Thyroid gland (tissue), 4 donors: ENCODE measurements around the gene MISP. TPM values are rescaled to one million over a fixed set of nuclear protein-coding genes. Genes with fewer than 3 reads are reported as not detected.

Source experiments
- DNase-seq, 2 donors: peaks; one replicate each; pipeline ENCODE4 v3.0.0-alpha.2; 2019
- H3K27ac ChIP-seq, 3 donors: fragments of 200-600 bp; sonication (generic); 1 replicate in 2 of 3; 2 replicates in 1 of 3; pipeline ENCODE4 v1.5.1; 2016 to 2019; ENCODE audit warnings: mild to moderate bottlenecking in 1 of 3, moderate library complexity in 1 of 3
- H3K27me3 ChIP-seq: fragments of 200-600 bp; sonication (generic); one replicate; pipeline ENCODE4 v1.5.1; 2019
- H3K36me3 ChIP-seq, 2 donors: fragments of 200-600 bp; sonication (generic); one replicate each; pipeline ENCODE4 v1.5.1; 2016 to 2019
- H3K4me1 ChIP-seq, 2 donors: fragments of 200-600 bp; sonication (generic); one replicate each; pipeline ENCODE4 v1.5.1; 2017 to 2019
- H3K4me3 ChIP-seq, 3 donors: fragments of 200-600 bp; sonication (generic); replicated peaks in 1 of 3; 1 replicate in 2 of 3; 2 replicates in 1 of 3; pipeline ENCODE4 v1.5.1; 2016; ENCODE audit warnings: mild to moderate bottlenecking in 1 of 3
- H3K9me3 ChIP-seq: fragments of 200-600 bp; sonication (generic); one replicate; pipeline ENCODE4 v1.5.1; 2017
- POLR2A ChIP-seq, 2 donors: fragments of 450-650 bp; IDR thresholded peaks; one replicate each; pipeline ENCODE4 v1.6.1; 2017; ENCODE audit warnings: antibody characterized with exemption in 2 of 2, mild to moderate bottlenecking in 2 of 2, moderate library complexity in 1 of 2
- WGBS, 2 donors: methylation state at CpG; one replicate each; pipeline ENCODE4 v1.1.5; 2017; 5-methylcytosine and 5-hydroxymethylcytosine counted together
- intact Hi-C: fragments of 100-400 bp; cut with DNase I; formaldehyde crosslinking; loops from one replicate; pipeline ENCODE4 v1.15.1; 2023
- total RNA-seq, 4 donors: library from RNA; depleted of rRNA; stranded (reverse); fragments of >200 nt; gene quantifications; one replicate each; pipeline ENCODE4 v1.2.3, GENCODE V29; 2016
- TF ChIP-seq, protein P1 (sequence below), 6 experiments: fragments of 200-600 bp in 3 of 6; fragments of 450-650 bp in 3 of 6; sonication (generic) in 3 of 6; IDR thresholded peaks; one replicate each; pipeline ENCODE4 v1.5.1; 2016 to 2019; ENCODE audit warnings: antibody characterized with exemption in 6 of 6, mild to moderate bottlenecking in 2 of 6, inconsistent platforms in 1 of 6, moderate library complexity in 1 of 6

Gene MISP
- total RNA-seq, 4 donors from 2014 or later, result 0.63 to 0.68 TPM; not detected in 2

DNA sequence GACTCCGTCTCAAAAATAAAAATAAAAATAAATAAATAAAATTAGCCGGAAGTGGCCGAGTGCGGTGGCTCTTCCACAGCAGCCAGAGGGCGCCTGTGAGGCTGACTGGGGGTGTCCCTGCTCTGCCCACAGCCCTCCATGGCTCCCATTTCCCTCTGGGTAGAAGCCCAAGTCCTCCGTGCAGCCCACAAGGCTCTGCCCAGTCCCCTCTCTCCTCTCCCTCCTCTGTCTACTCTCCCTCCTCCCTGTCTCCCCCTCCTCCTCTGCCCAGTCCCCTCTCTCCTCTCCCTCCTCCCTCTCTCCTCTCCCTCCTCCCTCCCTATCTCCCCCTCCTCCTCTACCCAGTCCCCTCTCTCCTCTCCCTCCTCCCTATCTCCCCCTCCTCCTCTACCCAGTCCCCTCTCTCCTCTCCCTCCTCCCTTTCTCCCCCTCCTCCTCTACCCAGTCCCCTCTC lies 20.4 kb downstream of the MISP start:
- Histone ChIP-seq H3K27me3 (no peaks in the 10 kb centered on the region), H3K27ac (no peak overlapping the region), H3K9me3 (no peaks in the 10 kb centered on the region), H3K4me3 (no peak overlapping the region), H3K36me3 (no peaks in the 10 kb centered on the region), H3K4me1 (peaks cover 9 to 21% of the 10 kb centered on the region in 2 donors)
- intact Hi-C loops, result loop anchor here (5.0 kb wide), 2 partner anchors 146 to 211 kb away; partner anchors contain the start of genes KISS1R and WDR18
- TF ChIP-seq POLR2A (IDR thresholded peaks at IDR 0.05), result no peak
- TF ChIP-seq, protein P1, sequence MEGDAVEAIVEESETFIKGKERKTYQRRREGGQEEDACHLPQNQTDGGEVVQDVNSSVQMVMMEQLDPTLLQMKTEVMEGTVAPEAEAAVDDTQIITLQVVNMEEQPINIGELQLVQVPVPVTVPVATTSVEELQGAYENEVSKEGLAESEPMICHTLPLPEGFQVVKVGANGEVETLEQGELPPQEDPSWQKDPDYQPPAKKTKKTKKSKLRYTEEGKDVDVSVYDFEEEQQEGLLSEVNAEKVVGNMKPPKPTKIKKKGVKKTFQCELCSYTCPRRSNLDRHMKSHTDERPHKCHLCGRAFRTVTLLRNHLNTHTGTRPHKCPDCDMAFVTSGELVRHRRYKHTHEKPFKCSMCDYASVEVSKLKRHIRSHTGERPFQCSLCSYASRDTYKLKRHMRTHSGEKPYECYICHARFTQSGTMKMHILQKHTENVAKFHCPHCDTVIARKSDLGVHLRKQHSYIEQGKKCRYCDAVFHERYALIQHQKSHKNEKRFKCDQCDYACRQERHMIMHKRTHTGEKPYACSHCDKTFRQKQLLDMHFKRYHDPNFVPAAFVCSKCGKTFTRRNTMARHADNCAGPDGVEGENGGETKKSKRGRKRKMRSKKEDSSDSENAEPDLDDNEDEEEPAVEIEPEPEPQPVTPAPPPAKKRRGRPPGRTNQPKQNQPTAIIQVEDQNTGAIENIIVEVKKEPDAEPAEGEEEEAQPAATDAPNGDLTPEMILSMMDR (IDR thresholded peaks at IDR 0.05), result peak in 1 of 6 experiments; percentile 51
- peak in 1 of 2 donors; percentile 39 for DNase-seq
- WGBS, 2 donors, result 36 to 63% methylated on average over 6 of the region's 6 CpGs

DNA sequence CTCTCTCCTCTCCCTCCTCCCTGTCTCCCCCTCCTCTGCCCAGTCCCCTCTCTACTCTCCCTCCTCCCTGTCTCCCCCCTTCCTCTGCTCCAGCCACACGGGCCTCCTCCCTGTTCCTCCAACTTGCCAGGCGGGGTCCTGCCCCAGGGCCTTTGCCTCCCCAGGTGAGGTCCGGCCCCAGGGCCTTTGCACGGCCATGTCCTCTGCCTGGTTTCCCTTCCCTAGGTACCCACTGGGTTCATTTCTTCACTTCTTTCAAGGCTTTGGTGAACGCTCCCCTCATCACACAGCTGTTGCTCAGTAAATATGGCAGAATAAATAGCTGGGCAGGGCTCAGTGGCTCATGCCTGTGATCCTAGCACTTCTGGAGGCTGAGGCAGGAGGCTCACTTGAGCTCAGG lies 21.2 kb downstream of the MISP start:
- no peak for TF ChIP-seq POLR2A (IDR thresholded peaks at IDR 0.05)
- TF ChIP-seq, protein P1 (IDR thresholded peaks at IDR 0.05), result no peak
- Histone ChIP-seq H3K27ac (peak overlapping the region in 2 of 3 donors; percentile 71 to 86), H3K27me3 (no peaks in the 10 kb centered on the region), H3K9me3 (no peaks in the 10 kb centered on the region), H3K4me1 (peaks cover 9 to 21% of the 10 kb centered on the region in 2 donors), H3K4me3 (no peak overlapping the region), H3K36me3 (no peaks in the 10 kb centered on the region)
- 85 to 87% methylated on average over 5 of the region's 5 CpGs for WGBS, 2 donors
- intact Hi-C loops, result loop anchor here (5.0 kb wide), 2 partner anchors 145 to 210 kb away; partner anchors contain the start of genes KISS1R and WDR18
- no peak for DNase-seq

DNA sequence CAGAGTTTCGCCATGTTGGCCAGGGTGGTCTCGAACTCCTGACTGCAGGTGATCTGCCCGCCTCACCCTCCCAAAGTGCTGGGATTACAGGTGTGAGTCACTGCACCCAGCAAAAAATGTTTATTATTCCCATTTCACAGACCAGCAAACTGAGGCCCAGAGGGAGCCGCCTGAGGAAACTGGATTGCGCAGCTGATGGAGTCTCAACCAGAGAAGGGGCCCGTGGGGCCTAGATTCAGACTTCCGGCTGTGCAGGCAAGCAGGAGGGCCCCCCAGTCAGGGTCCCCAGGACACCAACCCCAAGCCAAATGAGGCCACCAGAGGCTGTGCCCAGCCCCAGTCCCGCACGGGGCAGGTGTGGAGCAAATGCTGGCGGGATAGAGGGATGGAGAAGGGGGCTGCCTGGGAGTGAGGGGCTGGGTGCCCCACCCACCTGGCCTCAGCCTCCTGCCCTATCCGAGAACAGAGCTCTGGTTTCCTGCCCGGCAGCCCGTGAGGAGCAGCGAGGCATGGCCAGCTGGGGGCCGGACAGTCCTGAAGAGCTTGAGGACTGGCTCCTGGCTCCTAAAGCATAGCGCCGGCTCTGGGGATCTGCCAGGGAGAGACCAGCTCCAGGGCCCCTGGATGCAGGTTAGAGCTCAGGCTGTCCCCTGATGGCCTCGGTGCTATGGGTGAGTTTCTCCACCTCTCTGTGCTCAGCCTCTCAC lies 22.0 kb downstream of the MISP start:
- WGBS, 2 donors, result 56 to 79% methylated on average over 7 to 12 of the region's 18 CpGs
- Histone ChIP-seq H3K4me3 (no peak overlapping the region), H3K4me1 (peaks cover 9 to 21% of the 10 kb centered on the region in 2 donors), H3K9me3 (no peaks in the 10 kb centered on the region), H3K27me3 (no peaks in the 10 kb centered on the region), H3K27ac (peak overlapping the region; percentile 71 to 86 (median 79)), H3K36me3 (no peaks in the 10 kb centered on the region)
- TF ChIP-seq, protein P1 (IDR thresholded peaks at IDR 0.05), result no peak
- peak in 1 of 2 donors; percentile 41 for TF ChIP-seq POLR2A (IDR thresholded peaks at IDR 0.05)
- peak; percentile 97 to 98 for DNase-seq
- intact Hi-C loops, result loop anchor here (5.0 kb wide), 2 partner anchors 144 to 209 kb away; partner anchors contain the start of genes KISS1R and WDR18

DNA sequence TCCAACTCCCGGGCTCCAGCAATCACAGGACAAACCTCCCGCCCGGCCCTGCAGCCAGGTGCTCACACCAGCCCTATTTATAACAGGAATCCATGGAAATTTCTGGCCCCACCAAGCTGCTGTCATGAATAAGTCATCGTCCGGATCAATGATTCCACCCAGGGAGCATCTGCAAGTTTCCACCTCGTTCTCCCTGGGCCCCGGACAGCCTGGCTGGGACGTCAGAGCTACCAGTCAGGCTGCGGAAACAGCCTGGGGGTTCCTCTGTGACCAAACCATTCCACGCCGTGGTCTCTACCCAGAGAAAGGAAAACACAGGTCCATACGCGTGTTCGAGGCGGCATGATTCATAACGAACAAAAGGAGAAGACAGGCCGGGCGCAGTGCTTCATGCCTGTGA lies 25.6 kb downstream of the MISP start:
- intact Hi-C loops, result no loop called here

More for the DNA sequence above, 25.6 kb downstream of the MISP start:
- Histone ChIP-seq H3K36me3 (no peaks in the 10 kb centered on the region), H3K27me3 (no peaks in the 10 kb centered on the region), H3K27ac (no peak overlapping the region), H3K4me1 (peaks cover 7 to 30% of the 10 kb centered on the region in 2 donors), H3K4me3 (no peak overlapping the region), H3K9me3 (no peaks in the 10 kb centered on the region)
- 90 to 92% methylated on average over 18 of the region's 18 CpGs for WGBS, 2 donors
- no peak for DNase-seq
- TF ChIP-seq POLR2A (IDR thresholded peaks at IDR 0.05), result no peak
- TF ChIP-seq, protein P1 (IDR thresholded peaks at IDR 0.05), result no peak
